Right lobe of liver (tissue), 4 donors: ENCODE measurements around the gene WASL.

Experiments used
- POLR2A ChIP-seq: fragments of 450-650 bp; IDR thresholded peaks from one replicate; pipeline ENCODE4 v1.6.1; 2017; ENCODE audit warnings: antibody characterized with exemption, mild to moderate bottlenecking
- TF ChIP-seq, protein P1 (sequence below), 4 donors: fragments of 200-600 bp in 3 of 4; fragments of 450-650 bp in 1 of 4; IDR thresholded peaks; one replicate each; pipeline versions ENCODE4 v1.5.1 to v1.8.0; 2016 to 2022; ENCODE audit warnings: antibody characterized with exemption in 4 of 4, mild to moderate bottlenecking in 2 of 4
- donor health status: DM: no; HTN: no; CAD: no.
- donor health status: DM: no; HTN: no; CAD: no.
- donor health status: DM: no; HTN: yes; CAD: no.

DNA sequence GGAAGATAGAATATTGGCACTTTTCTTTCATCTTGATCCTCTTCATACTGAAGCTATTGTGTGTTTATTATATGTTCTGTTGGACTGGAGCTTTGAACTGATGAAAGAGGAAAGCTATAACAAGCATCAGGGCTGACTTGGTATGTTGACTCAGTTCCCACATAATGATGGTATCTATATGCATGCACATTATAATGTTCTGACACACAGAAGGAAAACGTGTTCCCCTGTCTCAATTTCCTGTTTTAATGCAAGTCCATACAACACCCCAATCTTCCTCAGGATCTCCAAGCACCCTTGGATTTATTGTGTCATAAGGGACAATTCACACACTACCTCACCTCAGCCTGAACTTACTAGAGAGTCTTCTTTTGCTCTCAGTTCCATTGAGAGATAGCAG lies 8.3 kb upstream of the WASL start:
- TF ChIP-seq, protein P1, sequence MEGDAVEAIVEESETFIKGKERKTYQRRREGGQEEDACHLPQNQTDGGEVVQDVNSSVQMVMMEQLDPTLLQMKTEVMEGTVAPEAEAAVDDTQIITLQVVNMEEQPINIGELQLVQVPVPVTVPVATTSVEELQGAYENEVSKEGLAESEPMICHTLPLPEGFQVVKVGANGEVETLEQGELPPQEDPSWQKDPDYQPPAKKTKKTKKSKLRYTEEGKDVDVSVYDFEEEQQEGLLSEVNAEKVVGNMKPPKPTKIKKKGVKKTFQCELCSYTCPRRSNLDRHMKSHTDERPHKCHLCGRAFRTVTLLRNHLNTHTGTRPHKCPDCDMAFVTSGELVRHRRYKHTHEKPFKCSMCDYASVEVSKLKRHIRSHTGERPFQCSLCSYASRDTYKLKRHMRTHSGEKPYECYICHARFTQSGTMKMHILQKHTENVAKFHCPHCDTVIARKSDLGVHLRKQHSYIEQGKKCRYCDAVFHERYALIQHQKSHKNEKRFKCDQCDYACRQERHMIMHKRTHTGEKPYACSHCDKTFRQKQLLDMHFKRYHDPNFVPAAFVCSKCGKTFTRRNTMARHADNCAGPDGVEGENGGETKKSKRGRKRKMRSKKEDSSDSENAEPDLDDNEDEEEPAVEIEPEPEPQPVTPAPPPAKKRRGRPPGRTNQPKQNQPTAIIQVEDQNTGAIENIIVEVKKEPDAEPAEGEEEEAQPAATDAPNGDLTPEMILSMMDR (IDR thresholded peaks at IDR 0.05), result no peak
- no peak for TF ChIP-seq POLR2A
